ENCODE results near the gene AKNA. TPM values are rescaled to one million over a fixed set of nuclear protein-coding genes. Genes with fewer than 3 reads are reported as not detected.

Gene AKNA
- total RNA-seq, 1 donor from 2014 or later: 31.4 TPM

- DNase-seq (ENCODE audit: extremely low read depth, low read depth, low spot score): no peak
These were observed 8.9 kb upstream of the AKNA start for GRCh38 chr9:114396558-114397218.

- no peak for DNase-seq (ENCODE audit: extremely low read depth, low read depth, low spot score)
These were observed 8.0 kb upstream of the AKNA start for GRCh38 chr9:114395768-114396167.

- DNase-seq (ENCODE audit: extremely low read depth, low read depth, low spot score): no peak
These were observed 7.5 kb upstream of the AKNA start for GRCh38 chr9:114395334-114395617.

GRCh38 chr9:114394523-114395333 is 6.9 kb upstream of the AKNA start:
- no peak for DNase-seq (ENCODE audit: extremely low read depth, low read depth, low spot score)

- DNase-seq (ENCODE audit: extremely low read depth, low read depth, low spot score): no peak
These were observed 4.9 kb upstream of the AKNA start for GRCh38 chr9:114392749-114393112.

GRCh38 chr9:114390952-114391351 is 3.2 kb upstream of the AKNA start:
- DNase-seq (ENCODE audit: extremely low read depth, low read depth, low spot score): no peak

- no peak for DNase-seq (ENCODE audit: extremely low read depth, low read depth, low spot score)
These were observed 2.0 kb upstream of the AKNA start for GRCh38 chr9:114389612-114390368.

- DNase-seq (ENCODE audit: extremely low read depth, low read depth, low spot score): no peak
These were observed 1.1 kb upstream of the AKNA start for GRCh38 chr9:114388764-114389375.

GRCh38 chr9:114388357-114388682 is 538 bp upstream of the AKNA start:
- DNase-seq (ENCODE audit: extremely low read depth, low read depth, low spot score): no peak

GRCh38 chr9:114386886-114387679 is 699 bp downstream of the AKNA start:
- no peak for DNase-seq (ENCODE audit: extremely low read depth, low read depth, low spot score)

- no peak for DNase-seq (ENCODE audit: extremely low read depth, low read depth, low spot score)
These were observed 1.4 kb downstream of the AKNA start for GRCh38 chr9:114386361-114386885.

GRCh38 chr9:114385397-114386181 is 2.2 kb downstream of the AKNA start:
- no peak for DNase-seq (ENCODE audit: extremely low read depth, low read depth, low spot score)

- DNase-seq (ENCODE audit: extremely low read depth, low read depth, low spot score): no peak
These were observed 2.9 kb downstream of the AKNA start for GRCh38 chr9:114384836-114385396.

- no peak for DNase-seq (ENCODE audit: extremely low read depth, low read depth, low spot score)
These were observed 3.4 kb downstream of the AKNA start for GRCh38 chr9:114384341-114384740.

- no peak for DNase-seq (ENCODE audit: extremely low read depth, low read depth, low spot score)
These were observed 4.1 kb downstream of the AKNA start for GRCh38 chr9:114383521-114384231.

GRCh38 chr9:114382699-114383520 is 4.9 kb downstream of the AKNA start:
- no peak for DNase-seq (ENCODE audit: extremely low read depth, low read depth, low spot score)

GRCh38 chr9:114378883-114379282 is 8.9 kb downstream of the AKNA start:
- DNase-seq (ENCODE audit: extremely low read depth, low read depth, low spot score): no peak

GRCh38 chr9:114378016-114378415 is 9.8 kb downstream of the AKNA start:
- no peak for DNase-seq (ENCODE audit: extremely low read depth, low read depth, low spot score)
